ENCODE results near the gene COTL1.

COTL1 gene

GRCh38 chr16:84582958-84583516, 34.8 kb downstream of the COTL1 start:
- DNase-seq: no peak
- WGBS (ENCODE audit: insufficient coverage): 95% methylated on average over 5 of the region's 11 CpGs
- H3K9me3 ChIP-seq (ENCODE audit: control extremely low read depth in 1 of 5, control insufficient read depth in 4 of 5, insufficient read depth in 2 of 5, low read depth in 1 of 5, low read length in 4 of 5): no peaks in the 10 kb centered on the region
- H3K4me3 ChIP-seq (ENCODE audit: control insufficient read depth in 1 of 7, extremely low read depth in 1 of 7, insufficient read depth in 4 of 7, low read depth in 2 of 7, low read length in 6 of 7): no peak overlapping the region
- H3K36me3 ChIP-seq (ENCODE audit: control insufficient read depth in 4 of 4, insufficient read depth in 4 of 4, low read length in 3 of 4): peaks cover 0 to 10% (median 0%) of the 10 kb centered on the region in 4 experiments
- no peak overlapping the region for H3K27ac ChIP-seq (ENCODE audit: insufficient read depth in 1 of 2, low read depth in 1 of 2, low read length in 2 of 2, poor library complexity in 1 of 2, severe bottlenecking in 2 of 2)
- H3K4me1 ChIP-seq (ENCODE audit: control extremely low read depth in 1 of 4, control insufficient read depth in 4 of 4, insufficient read depth in 4 of 4, low read length in 3 of 4): no peaks in the 10 kb centered on the region
- ChIA-PET POLR2A (no interaction called here), CTCF (interaction anchor here (1.0 to 1.5 kb wide), 3 partner anchors 18 to 72 kb away, joined by 3 to 4 read pairs (median 3); no protein-coding TSS in a partner anchor)
- H3K27me3 ChIP-seq (replicated peaks in 2 of 5; ENCODE audit: control insufficient read depth in 4 of 5, insufficient read depth in 5 of 5, low read length in 4 of 5): no peaks in the 10 kb centered on the region

GRCh38 chr16:84581158-84581557, 36.7 kb downstream of the COTL1 start:
- Histone ChIP-seq H3K36me3 (ENCODE audit: control insufficient read depth in 4 of 4, insufficient read depth in 4 of 4, low read length in 3 of 4) (peaks cover 0 to 4% (median 0%) of the 10 kb centered on the region in 4 experiments), H3K4me1 (ENCODE audit: control extremely low read depth in 1 of 4, control insufficient read depth in 4 of 4, insufficient read depth in 4 of 4, low read length in 3 of 4) (no peaks in the 10 kb centered on the region), H3K4me3 (ENCODE audit: control insufficient read depth in 1 of 7, extremely low read depth in 1 of 7, insufficient read depth in 4 of 7, low read depth in 2 of 7, low read length in 6 of 7) (no peak overlapping the region), H3K27ac (ENCODE audit: insufficient read depth in 1 of 2, low read depth in 1 of 2, low read length in 2 of 2, poor library complexity in 1 of 2, severe bottlenecking in 2 of 2) (no peak overlapping the region), H3K9me3 (ENCODE audit: control extremely low read depth in 1 of 5, control insufficient read depth in 4 of 5, insufficient read depth in 2 of 5, low read depth in 1 of 5, low read length in 4 of 5) (no peaks in the 10 kb centered on the region), H3K27me3 (replicated peaks in 2 of 5; ENCODE audit: control insufficient read depth in 4 of 5, insufficient read depth in 5 of 5, low read length in 4 of 5) (no peaks in the 10 kb centered on the region)
- POLR2A ChIA-PET: no interaction called here
- 98% methylated on average over 8 of the region's 8 CpGs for WGBS (ENCODE audit: insufficient coverage)
- CTCF ChIA-PET: interaction anchor here (0.8 kb wide), 1 partner anchor 41 kb away, joined by 3 read pairs; no protein-coding TSS in a partner anchor
- no peak for DNase-seq

GRCh38 chr16:84579936-84580335, 37.9 kb downstream of the COTL1 start:
- WGBS (ENCODE audit: insufficient coverage): 98% methylated on average over 11 of the region's 11 CpGs
- Histone ChIP-seq H3K27me3 (replicated peaks in 2 of 5; ENCODE audit: control insufficient read depth in 4 of 5, insufficient read depth in 5 of 5, low read length in 4 of 5) (no peaks in the 10 kb centered on the region), H3K36me3 (ENCODE audit: control insufficient read depth in 4 of 4, insufficient read depth in 4 of 4, low read length in 3 of 4) (peaks cover 0 to 4% (median 0%) of the 10 kb centered on the region in 4 experiments), H3K4me3 (ENCODE audit: control insufficient read depth in 1 of 7, extremely low read depth in 1 of 7, insufficient read depth in 4 of 7, low read depth in 2 of 7, low read length in 6 of 7) (no peak overlapping the region), H3K4me1 (ENCODE audit: control extremely low read depth in 1 of 4, control insufficient read depth in 4 of 4, insufficient read depth in 4 of 4, low read length in 3 of 4) (no peaks in the 10 kb centered on the region), H3K9me3 (ENCODE audit: control extremely low read depth in 1 of 5, control insufficient read depth in 4 of 5, insufficient read depth in 2 of 5, low read depth in 1 of 5, low read length in 4 of 5) (no peaks in the 10 kb centered on the region), H3K27ac (ENCODE audit: insufficient read depth in 1 of 2, low read depth in 1 of 2, low read length in 2 of 2, poor library complexity in 1 of 2, severe bottlenecking in 2 of 2) (no peak overlapping the region)
- ChIA-PET CTCF (interaction anchor here (1.5 kb wide), 1 partner anchor 10 kb away, joined by 4 read pairs; no protein-coding TSS in a partner anchor), POLR2A (interaction anchor here (1.0 kb wide), 1 partner anchor 12 kb away, joined by 3 read pairs; no protein-coding TSS in a partner anchor)
- DNase-seq: no peak

- H3K36me3 ChIP-seq (ENCODE audit: control insufficient read depth in 4 of 4, insufficient read depth in 4 of 4, low read length in 3 of 4): peaks cover 0 to 4% (median 0%) of the 10 kb centered on the region in 4 experiments
- ChIA-PET CTCF (no interaction called here), POLR2A (no interaction called here)
- WGBS (ENCODE audit: insufficient coverage): 100% methylated on average over 2 of the region's 6 CpGs
- DNase-seq: no peak
- H3K27ac ChIP-seq (ENCODE audit: insufficient read depth in 1 of 2, low read depth in 1 of 2, low read length in 2 of 2, poor library complexity in 1 of 2, severe bottlenecking in 2 of 2): no peak overlapping the region
- no peaks in the 10 kb centered on the region for H3K27me3 ChIP-seq (replicated peaks in 2 of 5; ENCODE audit: control insufficient read depth in 4 of 5, insufficient read depth in 5 of 5, low read length in 4 of 5)
- H3K9me3 ChIP-seq (ENCODE audit: control extremely low read depth in 1 of 5, control insufficient read depth in 4 of 5, insufficient read depth in 2 of 5, low read depth in 1 of 5, low read length in 4 of 5): no peaks in the 10 kb centered on the region
- no peak overlapping the region for H3K4me3 ChIP-seq (ENCODE audit: control insufficient read depth in 1 of 7, extremely low read depth in 1 of 7, insufficient read depth in 4 of 7, low read depth in 2 of 7, low read length in 6 of 7)
- no peaks in the 10 kb centered on the region for H3K4me1 ChIP-seq (ENCODE audit: control extremely low read depth in 1 of 4, control insufficient read depth in 4 of 4, insufficient read depth in 4 of 4, low read length in 3 of 4)
Measured at GRCh38 chr16:84578538-84579126, 39.2 kb downstream of the COTL1 start.

- no peak for DNase-seq
- H3K9me3 ChIP-seq (ENCODE audit: control extremely low read depth in 1 of 5, control insufficient read depth in 4 of 5, insufficient read depth in 2 of 5, low read depth in 1 of 5, low read length in 4 of 5): no peaks in the 10 kb centered on the region
- no peak overlapping the region for H3K4me3 ChIP-seq (ENCODE audit: control insufficient read depth in 1 of 7, extremely low read depth in 1 of 7, insufficient read depth in 4 of 7, low read depth in 2 of 7, low read length in 6 of 7)
- H3K4me1 ChIP-seq (ENCODE audit: control extremely low read depth in 1 of 4, control insufficient read depth in 4 of 4, insufficient read depth in 4 of 4, low read length in 3 of 4): no peaks in the 10 kb centered on the region
- ChIA-PET CTCF (interaction anchor here (0.9 kb wide), 1 partner anchor 16 kb away, joined by 3 read pairs; no protein-coding TSS in a partner anchor), POLR2A (no interaction called here)
- H3K27me3 ChIP-seq (replicated peaks in 2 of 5; ENCODE audit: control insufficient read depth in 4 of 5, insufficient read depth in 5 of 5, low read length in 4 of 5): no peaks in the 10 kb centered on the region
- H3K36me3 ChIP-seq (ENCODE audit: control insufficient read depth in 4 of 4, insufficient read depth in 4 of 4, low read length in 3 of 4): peaks cover 0 to 4% (median 0%) of the 10 kb centered on the region in 4 experiments
- H3K27ac ChIP-seq (ENCODE audit: insufficient read depth in 1 of 2, low read depth in 1 of 2, low read length in 2 of 2, poor library complexity in 1 of 2, severe bottlenecking in 2 of 2): no peak overlapping the region
- WGBS (ENCODE audit: insufficient coverage): 96% methylated on average over 6 of the region's 15 CpGs
Measured at GRCh38 chr16:84577034-84577803, 40.7 kb downstream of the COTL1 start.

GRCh38 chr16:84575914-84576313, 42.0 kb downstream of the COTL1 start:
- Histone ChIP-seq H3K27ac (ENCODE audit: insufficient read depth in 1 of 2, low read depth in 1 of 2, low read length in 2 of 2, poor library complexity in 1 of 2, severe bottlenecking in 2 of 2) (no peak overlapping the region), H3K9me3 (ENCODE audit: control extremely low read depth in 1 of 5, control insufficient read depth in 4 of 5, insufficient read depth in 2 of 5, low read depth in 1 of 5, low read length in 4 of 5) (peaks cover 0 to 8% (median 0%) of the 10 kb centered on the region in 5 experiments), H3K4me1 (ENCODE audit: control extremely low read depth in 1 of 4, control insufficient read depth in 4 of 4, insufficient read depth in 4 of 4, low read length in 3 of 4) (no peaks in the 10 kb centered on the region), H3K36me3 (ENCODE audit: control insufficient read depth in 4 of 4, insufficient read depth in 4 of 4, low read length in 3 of 4) (peaks cover 0 to 7% (median 0%) of the 10 kb centered on the region in 4 experiments), H3K4me3 (ENCODE audit: control insufficient read depth in 1 of 7, extremely low read depth in 1 of 7, insufficient read depth in 4 of 7, low read depth in 2 of 7, low read length in 6 of 7) (no peak overlapping the region), H3K27me3 (replicated peaks in 2 of 5; ENCODE audit: control insufficient read depth in 4 of 5, insufficient read depth in 5 of 5, low read length in 4 of 5) (no peaks in the 10 kb centered on the region)
- ChIA-PET POLR2A (no interaction called here), CTCF (no interaction called here)
- WGBS (ENCODE audit: insufficient coverage): 86% methylated on average over 6 of the region's 7 CpGs
- no peak for DNase-seq

GRCh38 chr16:84574191-84574590, 43.7 kb downstream of the COTL1 start:
- Histone ChIP-seq H3K9me3 (ENCODE audit: control extremely low read depth in 1 of 5, control insufficient read depth in 4 of 5, insufficient read depth in 2 of 5, low read depth in 1 of 5, low read length in 4 of 5) (peaks cover 0 to 13% (median 0%) of the 10 kb centered on the region in 5 experiments), H3K27me3 (replicated peaks in 2 of 5; ENCODE audit: control insufficient read depth in 4 of 5, insufficient read depth in 5 of 5, low read length in 4 of 5) (no peaks in the 10 kb centered on the region), H3K27ac (ENCODE audit: insufficient read depth in 1 of 2, low read depth in 1 of 2, low read length in 2 of 2, poor library complexity in 1 of 2, severe bottlenecking in 2 of 2) (no peak overlapping the region), H3K4me3 (ENCODE audit: control insufficient read depth in 1 of 7, extremely low read depth in 1 of 7, insufficient read depth in 4 of 7, low read depth in 2 of 7, low read length in 6 of 7) (no peak overlapping the region), H3K4me1 (ENCODE audit: control extremely low read depth in 1 of 4, control insufficient read depth in 4 of 4, insufficient read depth in 4 of 4, low read length in 3 of 4) (no peaks in the 10 kb centered on the region), H3K36me3 (ENCODE audit: control insufficient read depth in 4 of 4, insufficient read depth in 4 of 4, low read length in 3 of 4) (peaks cover 0 to 11% (median 0%) of the 10 kb centered on the region in 4 experiments)
- CTCF ChIA-PET: no interaction called here
- WGBS (ENCODE audit: insufficient coverage): 93% methylated on average over 11 of the region's 12 CpGs
- POLR2A ChIA-PET: no interaction called here
- DNase-seq: no peak

Measured in common myeloid progenitor, CD34-positive (primary cell).